Measurements from ENCODE around the gene STRN. TPM values are rescaled to one million over a fixed set of nuclear protein-coding genes. Genes with fewer than 3 reads are reported as not detected.
"Not testable (repeated sequence)": the region's sequence is repeated elsewhere in the genome, so short reads cannot be mapped to it uniquely, and the experiment has no call there.

The STRN gene, protein sequence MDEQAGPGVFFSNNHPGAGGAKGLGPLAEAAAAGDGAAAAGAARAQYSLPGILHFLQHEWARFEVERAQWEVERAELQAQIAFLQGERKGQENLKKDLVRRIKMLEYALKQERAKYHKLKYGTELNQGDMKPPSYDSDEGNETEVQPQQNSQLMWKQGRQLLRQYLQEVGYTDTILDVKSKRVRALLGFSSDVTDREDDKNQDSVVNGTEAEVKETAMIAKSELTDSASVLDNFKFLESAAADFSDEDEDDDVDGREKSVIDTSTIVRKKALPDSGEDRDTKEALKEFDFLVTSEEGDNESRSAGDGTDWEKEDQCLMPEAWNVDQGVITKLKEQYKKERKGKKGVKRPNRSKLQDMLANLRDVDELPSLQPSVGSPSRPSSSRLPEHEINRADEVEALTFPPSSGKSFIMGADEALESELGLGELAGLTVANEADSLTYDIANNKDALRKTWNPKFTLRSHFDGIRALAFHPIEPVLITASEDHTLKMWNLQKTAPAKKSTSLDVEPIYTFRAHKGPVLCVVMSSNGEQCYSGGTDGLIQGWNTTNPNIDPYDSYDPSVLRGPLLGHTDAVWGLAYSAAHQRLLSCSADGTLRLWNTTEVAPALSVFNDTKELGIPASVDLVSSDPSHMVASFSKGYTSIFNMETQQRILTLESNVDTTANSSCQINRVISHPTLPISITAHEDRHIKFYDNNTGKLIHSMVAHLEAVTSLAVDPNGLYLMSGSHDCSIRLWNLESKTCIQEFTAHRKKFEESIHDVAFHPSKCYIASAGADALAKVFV
- 10 to 100 TPM; 30.9 to 41.1 (median 35.0) TPM for total RNA-seq
- 7.7 TPM for polyA plus RNA-seq
- long read RNA-seq, donor 1, full-length matches to known transcripts = 15 of 30 reads
- long read RNA-seq, donor 1, partial matches to known transcripts = 8 of 30 reads
- long read RNA-seq, donor 1, other reads (novel, unspliced or antisense) = 7 of 30 reads
- long read RNA-seq, donor 2, full-length matches to known transcripts = 4 of 13 reads
- long read RNA-seq, donor 2, partial matches to known transcripts = 5 of 13 reads
- long read RNA-seq, donor 2, other reads (novel, unspliced or antisense) = 4 of 13 reads
- long read RNA-seq, donor 3, partial matches to known transcripts = 2 of 9 reads
- long read RNA-seq, donor 3, other reads (novel, unspliced or antisense) = 7 of 9 reads
- long read RNA-seq, donor 4, full-length matches to known transcripts = 5 of 12 reads
- long read RNA-seq, donor 4, partial matches to known transcripts = 3 of 12 reads
- long read RNA-seq, donor 4, other reads (novel, unspliced or antisense) = 4 of 12 reads

DNA sequence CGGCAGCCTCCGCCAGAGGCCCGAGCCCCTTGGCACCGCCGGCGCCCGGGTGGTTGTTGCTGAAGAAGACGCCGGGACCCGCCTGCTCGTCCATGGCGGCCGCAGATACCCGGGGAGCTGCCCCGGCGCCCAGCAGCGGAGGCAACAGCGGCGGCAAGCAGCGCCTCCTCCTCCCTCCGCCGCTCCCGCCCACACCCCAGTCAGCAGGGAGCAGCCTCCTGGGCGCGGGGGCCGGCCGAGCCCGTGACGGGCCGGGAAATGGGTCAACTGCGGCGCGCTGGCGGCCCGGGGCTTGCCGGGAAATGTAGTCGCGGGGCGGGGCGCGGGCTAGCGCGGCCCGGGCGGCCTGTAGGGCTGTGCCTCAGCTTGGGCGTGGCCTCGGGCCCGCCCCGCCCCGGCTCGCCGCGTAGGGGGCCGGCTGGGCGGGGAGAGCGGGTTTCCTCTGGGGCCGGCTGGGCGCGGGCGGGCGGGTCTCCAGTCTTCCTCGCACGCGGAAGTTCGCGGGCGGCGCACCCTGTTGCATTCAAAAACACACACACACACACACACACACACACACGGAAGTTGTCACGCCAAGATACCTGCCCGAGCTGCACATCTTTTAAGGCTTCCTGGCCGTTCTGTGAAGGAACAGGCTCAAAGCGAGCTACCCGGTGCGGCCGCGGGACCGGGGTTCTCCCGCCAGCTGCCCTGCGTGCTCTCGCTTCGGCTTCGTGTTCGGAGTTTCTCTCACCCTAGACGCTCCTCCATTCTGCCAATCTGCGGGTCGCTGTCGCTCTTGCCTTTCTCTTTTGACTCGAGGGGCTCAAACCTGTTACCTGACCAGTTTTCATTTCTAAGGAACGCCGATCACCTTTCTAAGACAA, at the start of gene STRN:
TSS of gene STRN (minus strand) at position 167 of the 866 bp plus-strand sequence. CDS start at position 94, 73 bp downstream.
- Histone ChIP-seq H3K27ac (ENCODE audit: low read length) (peak within 1 kb of the TSS; percentile 97), H3K27me3 (ENCODE audit: control insufficient read depth, insufficient read depth) (no peaks in the 10 kb centered on the region), H3K9me3 (ENCODE audit: control insufficient read depth, low read length) (no peaks in the 10 kb centered on the region), H3K4me1 (ENCODE audit: control insufficient read depth, insufficient read depth, low read length) (no peaks in the 10 kb centered on the region), H3K4me3 (ENCODE audit: low read length) (peak within 1 kb of the TSS; percentile 99)
- ATAC-seq (peak; percentile 99), DNase-seq (peak; percentile 97 to 99 (median 99))
- intact Hi-C loops (cut with DNase I) = no loop called here
- under 1% methylated on average over 91 of the region's 91 CpGs for WGBS

DNA sequence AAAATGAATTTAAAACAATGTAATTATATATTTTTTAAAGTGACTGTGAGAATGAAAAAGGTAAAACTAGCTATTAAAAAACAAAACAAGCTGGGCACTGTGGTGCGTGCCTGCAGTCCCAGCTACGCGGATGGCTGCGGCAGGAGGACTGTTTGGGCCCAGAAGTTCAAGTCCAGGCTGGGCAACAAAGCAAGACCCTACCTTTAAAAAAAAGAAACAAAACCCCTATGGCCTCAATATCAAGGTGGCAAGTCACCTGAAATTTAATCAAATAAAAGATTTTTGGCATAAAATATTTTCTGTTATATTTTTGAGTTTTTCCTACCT, 46.9 kb upstream of the STRN start:
- peak overlapping the region; percentile 58 for H3K27ac ChIP-seq (ENCODE audit: low read length)
- 92% methylated on average over 4 of the region's 4 CpGs for WGBS
- no peaks in the 10 kb centered on the region for H3K9me3 ChIP-seq (ENCODE audit: control insufficient read depth, low read length)

DNA sequence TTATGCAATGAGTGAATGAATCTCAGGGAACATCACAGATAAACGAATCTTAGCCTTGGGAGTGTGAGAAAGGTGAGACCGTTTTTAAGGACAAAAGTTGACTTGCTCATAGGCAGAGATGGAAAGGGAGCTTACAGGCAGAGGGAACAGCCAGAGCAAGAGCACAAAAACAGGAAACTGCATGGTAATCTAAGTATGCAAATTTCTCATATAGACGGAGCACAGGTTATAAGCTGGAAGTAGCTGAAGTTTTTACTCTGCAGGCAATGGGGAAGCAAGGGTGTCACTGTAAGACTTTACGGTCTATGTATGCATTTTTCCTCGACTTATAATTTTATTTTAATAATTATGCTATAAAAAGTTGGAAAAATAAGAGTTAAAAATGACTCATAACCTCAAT, 44.8 kb upstream of the STRN start:
- Histone ChIP-seq H3K4me1 (ENCODE audit: control insufficient read depth, insufficient read depth, low read length) (no peaks in the 10 kb centered on the region), H3K27ac (ENCODE audit: low read length) (no peak overlapping the region), H3K9me3 (ENCODE audit: control insufficient read depth, low read length) (no peaks in the 10 kb centered on the region), H3K27me3 (ENCODE audit: control insufficient read depth, insufficient read depth) (no peaks in the 10 kb centered on the region), H3K4me3 (ENCODE audit: low read length) (no peak overlapping the region)
- intact Hi-C loops (cut with DNase I) = no loop called here
- DNase-seq (no peak), ATAC-seq (no peak)
- 57% methylated on average over 5 of the region's 5 CpGs for WGBS

More for the DNA sequence above, 46.9 kb upstream of the STRN start:
- intact Hi-C loops (cut with DNase I) = no loop called here
- Histone ChIP-seq H3K4me3 (ENCODE audit: low read length) (no peak overlapping the region), H3K4me1 (ENCODE audit: control insufficient read depth, insufficient read depth, low read length) (no peaks in the 10 kb centered on the region), H3K27me3 (ENCODE audit: control insufficient read depth, insufficient read depth) (no peaks in the 10 kb centered on the region)
- DNase-seq (no peak), ATAC-seq (no peak)

DNA sequence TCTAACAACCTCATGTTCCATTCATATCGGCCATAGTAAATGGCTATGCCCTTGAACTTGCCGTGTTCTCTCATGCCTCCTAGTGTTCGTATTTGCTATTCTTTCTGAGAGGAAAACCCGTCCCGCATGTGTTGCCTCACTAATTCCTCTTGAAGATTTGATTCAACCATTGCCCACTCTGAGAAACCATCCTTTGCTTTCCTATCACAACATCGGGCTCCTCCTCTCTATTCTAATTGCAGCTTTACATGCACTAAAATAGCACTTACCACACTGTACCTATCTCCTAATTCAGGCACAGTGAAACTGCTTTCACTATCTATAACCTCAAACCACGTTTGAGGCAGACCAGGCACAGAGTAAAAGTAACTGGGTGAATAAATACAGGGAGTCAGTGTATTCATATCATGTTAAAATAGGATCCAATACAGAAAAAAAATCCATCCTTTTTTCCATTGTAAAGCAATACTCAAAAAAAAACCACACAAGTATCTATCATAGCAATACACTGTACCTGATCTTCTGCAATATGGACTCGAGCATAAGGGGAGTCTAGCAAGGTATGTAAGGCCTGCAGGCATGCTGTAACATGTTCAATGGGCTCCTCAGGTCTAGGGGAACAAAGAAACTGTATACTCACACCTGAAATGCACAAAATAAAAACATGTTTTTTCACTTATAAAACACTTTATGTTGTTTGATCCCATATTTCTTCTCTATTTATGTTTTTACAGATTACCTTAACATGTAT, 39.0 kb upstream of the STRN start:
- 29% methylated on average over 8 of the region's 8 CpGs for WGBS
- no peaks in the 10 kb centered on the region for H3K27me3 ChIP-seq (ENCODE audit: control insufficient read depth, insufficient read depth)
- H3K4me1 ChIP-seq (ENCODE audit: control insufficient read depth, insufficient read depth, low read length) = no peaks in the 10 kb centered on the region
- peak overlapping the region; percentile 45 for H3K27ac ChIP-seq (ENCODE audit: low read length)
- intact Hi-C loops (cut with DNase I) = loop anchor here in 3 of 4 donors (10.0 kb wide), 1 partner anchor 220 kb away; no protein-coding TSS in a partner anchor
- ATAC-seq = peak; percentile 77 to 78
- DNase-seq = no peak
- no peak overlapping the region for H3K4me3 ChIP-seq (ENCODE audit: low read length)
- no peaks in the 10 kb centered on the region for H3K9me3 ChIP-seq (ENCODE audit: control insufficient read depth, low read length)

DNA sequence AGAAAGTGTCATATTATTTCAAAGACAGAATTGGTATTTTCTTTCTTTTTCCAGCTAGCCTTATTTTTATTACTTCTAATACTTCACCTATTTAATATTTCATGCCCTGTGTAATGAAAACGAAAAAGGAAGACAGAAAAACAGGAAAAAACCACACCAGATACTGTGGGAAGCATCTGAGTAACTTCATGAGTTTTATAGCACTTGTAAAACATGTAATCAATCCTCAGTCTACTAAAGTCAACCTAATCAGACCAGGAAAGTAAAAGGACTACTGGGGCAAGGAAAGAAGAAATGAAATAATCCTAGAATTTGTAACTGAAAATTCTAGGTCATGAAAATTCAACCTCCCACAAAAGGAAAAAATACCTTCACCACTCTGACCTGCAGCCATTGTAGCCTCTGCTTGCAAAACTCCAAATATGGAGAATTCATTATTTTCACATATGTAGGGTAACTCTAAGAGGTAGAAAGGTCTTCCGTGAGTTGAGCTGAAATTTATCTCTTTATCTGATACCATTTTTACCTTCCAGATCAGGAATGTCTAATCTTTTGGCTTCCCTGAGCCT, 34.7 kb upstream of the STRN start:
- Histone ChIP-seq H3K27ac (ENCODE audit: low read length) (no peak overlapping the region), H3K9me3 (ENCODE audit: control insufficient read depth, low read length) (no peaks in the 10 kb centered on the region), H3K4me1 (ENCODE audit: control insufficient read depth, insufficient read depth, low read length) (no peaks in the 10 kb centered on the region), H3K27me3 (ENCODE audit: control insufficient read depth, insufficient read depth) (no peaks in the 10 kb centered on the region), H3K4me3 (ENCODE audit: low read length) (no peak overlapping the region)
- whole genome bisulfite sequencing = 75% methylated on average over 2 of the region's 2 CpGs
- ATAC-seq = no peak
- intact Hi-C loops (cut with DNase I) = loop anchor here in 3 of 4 donors (10.0 kb wide), 1 partner anchor 216 kb away; no protein-coding TSS in a partner anchor
- no peak for DNase-seq

DNA sequence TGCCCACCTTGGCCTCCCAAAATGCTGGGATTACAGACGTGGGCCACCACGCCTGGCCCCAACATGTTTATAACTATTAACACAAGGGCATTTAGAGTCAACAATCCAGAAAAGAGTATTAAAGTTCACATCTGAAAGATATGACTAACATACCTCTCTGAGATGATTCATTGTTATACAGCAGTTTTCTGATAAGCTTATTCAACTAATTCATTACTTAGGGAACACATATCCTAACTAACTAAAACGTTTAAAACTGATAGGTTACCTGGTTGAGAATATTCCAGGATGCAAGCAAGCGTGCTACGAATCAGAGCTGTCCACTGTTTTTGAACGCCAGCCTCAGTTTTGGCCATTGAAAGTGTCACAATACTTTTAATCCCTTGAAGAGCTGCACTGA, 34.0 kb upstream of the STRN start:
- no peak overlapping the region for H3K27ac ChIP-seq (ENCODE audit: low read length)
- ATAC-seq = no peak
- H3K9me3 ChIP-seq (ENCODE audit: control insufficient read depth, low read length) = no peaks in the 10 kb centered on the region
- no peaks in the 10 kb centered on the region for H3K4me1 ChIP-seq (ENCODE audit: control insufficient read depth, insufficient read depth, low read length)
- H3K4me3 ChIP-seq (ENCODE audit: low read length) = no peak overlapping the region
- intact Hi-C loops (cut with DNase I) = loop anchor here in 3 of 4 donors (10.0 kb wide), 1 partner anchor 216 kb away; no protein-coding TSS in a partner anchor
- H3K27me3 ChIP-seq (ENCODE audit: control insufficient read depth, insufficient read depth) = no peaks in the 10 kb centered on the region
- WGBS = 90% methylated on average over 6 of the region's 6 CpGs
- no peak for DNase-seq

DNA sequence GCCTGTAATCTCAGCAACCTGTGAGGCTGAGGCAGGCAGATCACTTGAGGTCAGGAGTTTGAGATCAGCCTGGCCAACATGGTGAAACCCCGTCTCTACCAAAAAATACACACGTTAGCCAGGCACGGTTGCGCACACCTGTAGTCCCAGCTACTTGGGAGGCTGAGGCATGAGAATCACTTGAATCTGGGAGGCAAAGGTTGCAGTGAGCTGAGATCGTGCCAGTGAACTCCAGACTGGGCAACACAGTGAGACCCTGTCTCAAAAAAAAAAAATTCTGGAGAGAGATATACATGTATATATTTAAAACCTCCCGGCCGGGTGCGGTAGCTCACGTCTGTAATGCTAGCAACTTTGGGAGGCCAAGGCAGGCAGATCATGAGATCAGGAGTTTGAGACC, 33.1 kb upstream of the STRN start:
- H3K4me1 ChIP-seq (ENCODE audit: control insufficient read depth, insufficient read depth, low read length); DNase-seq; H3K9me3 ChIP-seq (ENCODE audit: control insufficient read depth, low read length); intact Hi-C loops (cut with DNase I); H3K4me3 ChIP-seq (ENCODE audit: low read length); ATAC-seq; H3K27me3 ChIP-seq (ENCODE audit: control insufficient read depth, insufficient read depth); H3K27ac ChIP-seq (ENCODE audit: low read length): not testable (repeated sequence)
- over 99% methylated on average over 9 of the region's 9 CpGs for WGBS

DNA sequence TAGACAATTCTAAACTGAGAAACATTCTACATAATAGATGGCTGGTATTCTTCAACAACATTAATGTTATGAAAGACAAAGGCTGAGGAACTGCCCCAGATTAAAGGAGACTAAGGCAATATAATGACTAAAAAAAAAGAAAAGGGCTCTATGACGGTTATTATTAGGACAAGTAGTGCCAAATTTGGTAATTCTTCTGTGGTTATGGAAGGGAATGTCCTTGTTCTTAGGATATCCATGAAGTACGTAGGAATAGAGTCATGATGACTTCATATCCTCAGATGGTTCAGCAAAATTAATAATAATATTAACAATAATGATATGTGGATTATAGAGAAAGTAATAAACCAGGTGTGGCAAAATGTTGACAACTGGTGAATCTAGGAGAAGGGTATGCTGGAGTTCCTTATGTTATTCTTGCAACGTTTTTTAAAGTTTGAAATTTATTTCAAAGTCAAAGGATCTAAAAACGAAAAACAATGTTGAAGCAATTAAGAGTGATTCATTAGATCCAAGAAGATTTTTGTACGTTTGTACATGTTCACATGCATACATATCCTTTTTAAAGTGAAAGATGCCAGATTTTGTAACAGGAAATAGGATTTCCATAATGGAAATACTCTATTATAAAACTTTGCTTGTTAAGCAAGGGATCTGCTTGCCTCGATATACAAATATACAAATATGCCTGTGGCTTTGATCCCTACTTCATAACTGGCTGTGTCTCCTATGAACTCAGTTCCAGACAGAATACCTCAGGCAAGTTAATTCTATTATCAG, 27.7 kb upstream of the STRN start:
- H3K4me3 ChIP-seq (ENCODE audit: low read length) = no peak overlapping the region
- H3K27ac ChIP-seq (ENCODE audit: low read length) = no peak overlapping the region
- no peak for ATAC-seq
- H3K9me3 ChIP-seq (ENCODE audit: control insufficient read depth, low read length) = no peaks in the 10 kb centered on the region
- H3K27me3 ChIP-seq (ENCODE audit: control insufficient read depth, insufficient read depth) = no peaks in the 10 kb centered on the region
- DNase-seq = no peak
- whole genome bisulfite sequencing = 81% methylated on average over 6 of the region's 6 CpGs
- H3K4me1 ChIP-seq (ENCODE audit: control insufficient read depth, insufficient read depth, low read length) = no peaks in the 10 kb centered on the region
- intact Hi-C loops (cut with DNase I) = no loop called here

DNA sequence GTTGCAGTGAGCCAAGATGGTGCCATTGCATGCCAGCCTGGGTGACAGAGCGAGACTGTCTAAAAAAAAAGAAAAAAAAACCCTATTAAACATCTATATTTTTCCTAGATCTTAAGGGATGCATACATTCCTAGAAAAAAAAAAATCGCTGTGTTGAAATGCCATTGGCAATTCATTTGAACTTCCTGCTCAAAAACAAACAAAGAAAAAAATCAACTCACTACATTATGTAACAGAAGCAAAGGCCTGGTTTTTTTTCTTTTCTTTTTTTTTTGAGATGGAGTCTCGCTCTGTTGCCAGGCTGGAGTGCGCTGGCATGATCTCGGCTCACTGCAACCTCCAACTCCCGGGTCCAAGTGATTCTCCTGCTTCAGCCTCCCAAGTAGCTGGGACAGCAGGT, 21.7 kb upstream of the STRN start:
- intact Hi-C loops (cut with DNase I) = no loop called here
- Histone ChIP-seq H3K27ac (ENCODE audit: low read length) (no peak overlapping the region), H3K9me3 (ENCODE audit: control insufficient read depth, low read length) (no peaks in the 10 kb centered on the region), H3K4me3 (ENCODE audit: low read length) (no peak overlapping the region), H3K27me3 (ENCODE audit: control insufficient read depth, insufficient read depth) (no peaks in the 10 kb centered on the region), H3K4me1 (ENCODE audit: control insufficient read depth, insufficient read depth, low read length) (no peaks in the 10 kb centered on the region)
- ATAC-seq (no peak), DNase-seq (no peak)
- 89% methylated on average over 6 of the region's 6 CpGs for WGBS

All from right cardiac atrium (tissue), 5 donors.